Memory B cell (primary cell): ENCODE measurements around the gene MYH10.
"Not testable (repeated sequence)": the region's sequence is repeated elsewhere in the genome, so short reads cannot be mapped to it uniquely, and the experiment has no call there.

ENCODE experiments used
- ATAC-seq: fragments of 150-1000 bp; cut with Tn5 transposase; 2 replicates; pipeline ENCODE4 v1.10.0; 2021; ENCODE audit warnings: low read depth, mild to moderate bottlenecking, moderate library complexity
- DNase-seq, 2 donors: peaks; one replicate each; pipeline ENCODE4 v3.0.0; 2022; ENCODE audit warnings: low spot score in 2 of 2
- H3K27ac Mint-ChIP-seq: one replicate; pipeline ENCODE4 v1.8.0; 2022; ENCODE audit warnings: mild to moderate bottlenecking, moderate library complexity, mixed read lengths
- H3K27me3 Mint-ChIP-seq: one replicate; pipeline ENCODE4 v1.8.0; 2022; ENCODE audit warnings: mixed read lengths
- H3K36me3 Mint-ChIP-seq: one replicate; pipeline ENCODE4 v1.8.0; 2022; ENCODE audit warnings: mild to moderate bottlenecking, mixed read lengths
- H3K4me1 Mint-ChIP-seq: one replicate; pipeline ENCODE4 v1.8.0; 2022; ENCODE audit warnings: mixed read lengths
- H3K4me3 Mint-ChIP-seq: one replicate; pipeline ENCODE4 v1.8.0; 2022; ENCODE audit warnings: mild to moderate bottlenecking, moderate library complexity, mixed read lengths
- H3K9me3 Mint-ChIP-seq: one replicate; pipeline ENCODE4 v1.8.0; 2022; ENCODE audit warnings: mixed read lengths

The MYH10 gene

DNA sequence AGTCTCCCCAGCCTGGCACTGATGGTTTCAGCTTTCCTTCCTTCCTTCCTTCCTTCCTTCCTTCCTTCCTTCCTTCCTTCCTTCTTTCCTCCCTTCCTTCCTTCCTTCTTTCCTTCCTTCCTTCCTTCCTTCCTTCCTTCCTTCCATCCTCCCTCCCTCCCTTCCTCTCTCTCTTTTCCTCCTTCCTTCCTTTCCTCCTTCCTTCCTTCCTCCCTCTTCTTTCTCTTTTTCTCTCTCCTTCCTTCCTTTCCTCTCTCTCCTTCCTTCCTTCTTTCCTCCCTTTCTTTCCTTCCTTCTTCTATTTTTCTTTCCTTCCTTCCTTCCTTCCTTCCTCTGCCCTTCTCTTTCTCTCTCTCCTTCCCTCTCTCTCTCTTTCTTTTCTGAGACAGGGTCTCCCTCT, 30.2 kb upstream of the MYH10 start:
- H3K27ac Mint-ChIP-seq: not testable (repeated sequence)

DNA sequence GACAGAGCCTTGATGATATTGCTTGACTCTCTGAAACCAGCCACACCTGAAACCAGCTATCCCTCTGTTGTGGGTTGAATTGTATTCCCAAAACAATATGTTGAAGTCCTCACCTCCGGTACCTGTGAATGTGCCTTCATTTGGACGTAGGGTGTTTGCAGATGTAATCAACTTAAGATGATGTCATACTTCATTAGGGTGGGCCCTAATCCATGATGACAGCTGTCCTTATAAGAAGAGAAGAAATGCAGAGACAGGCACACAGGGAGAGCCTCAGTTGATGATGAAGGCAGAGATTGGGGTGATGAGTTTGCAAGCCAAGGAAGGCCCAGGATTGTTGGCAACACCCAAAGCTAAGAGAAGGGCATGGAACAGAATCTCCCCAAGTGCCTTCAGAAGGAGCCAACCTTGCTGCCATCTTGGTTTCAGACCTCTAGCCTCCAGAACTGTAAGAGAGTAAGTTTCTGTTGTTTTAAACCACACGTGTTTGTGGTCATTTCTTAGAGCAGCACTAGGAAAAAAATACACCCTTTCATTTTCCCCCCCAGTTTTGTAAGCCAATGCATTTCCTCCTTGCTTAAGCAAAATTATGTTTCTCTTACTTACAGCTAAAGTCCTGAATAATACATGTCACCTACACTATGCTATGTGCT, 29.4 kb upstream of the MYH10 start:
- H3K9me3 Mint-ChIP-seq: peaks cover 13% of the 10 kb centered on the region
- H3K36me3 Mint-ChIP-seq: peaks cover 6% of the 10 kb centered on the region
- DNase-seq (no peak), ATAC-seq (no peak)
- no peak overlapping the region for H3K4me3 Mint-ChIP-seq
- peaks cover 12% of the 10 kb centered on the region for H3K27me3 Mint-ChIP-seq
- H3K27ac Mint-ChIP-seq: no peak overlapping the region
- no peaks in the 10 kb centered on the region for H3K4me1 Mint-ChIP-seq

More for the DNA sequence above, 30.2 kb upstream of the MYH10 start:
- not testable (repeated sequence) for H3K36me3 Mint-ChIP-seq, H3K4me3 Mint-ChIP-seq, ATAC-seq, H3K4me1 Mint-ChIP-seq, DNase-seq
- Mint-ChIP-seq H3K9me3 (peaks cover 13% of the 10 kb centered on the region), H3K27me3 (peaks cover 16% of the 10 kb centered on the region)

GRCh38 chr17:8658810-8659209, 28.3 kb upstream of the MYH10 start:
- no peaks in the 10 kb centered on the region for H3K4me1 Mint-ChIP-seq
- no peak for DNase-seq
- H3K27ac Mint-ChIP-seq: no peak overlapping the region
- no peak for ATAC-seq
- peaks cover 12% of the 10 kb centered on the region for H3K27me3 Mint-ChIP-seq
- no peak overlapping the region for H3K4me3 Mint-ChIP-seq
- peaks cover 13% of the 10 kb centered on the region for H3K9me3 Mint-ChIP-seq
- peaks cover 6% of the 10 kb centered on the region for H3K36me3 Mint-ChIP-seq

- H3K36me3 Mint-ChIP-seq: peaks cover 6% of the 10 kb centered on the region
- DNase-seq: no peak
- peaks cover 14% of the 10 kb centered on the region for H3K27me3 Mint-ChIP-seq
- no peaks in the 10 kb centered on the region for H3K4me1 Mint-ChIP-seq
- H3K9me3 Mint-ChIP-seq: peaks cover 13% of the 10 kb centered on the region
- ATAC-seq: no peak
- H3K27ac Mint-ChIP-seq: no peak overlapping the region
- no peak overlapping the region for H3K4me3 Mint-ChIP-seq
Measured at GRCh38 chr17:8656693-8657092, 26.2 kb upstream of the MYH10 start.

GRCh38 chr17:8654822-8655221, 24.3 kb upstream of the MYH10 start:
- no peak overlapping the region for H3K4me3 Mint-ChIP-seq
- peaks cover 19% of the 10 kb centered on the region for H3K27me3 Mint-ChIP-seq
- DNase-seq (no peak), ATAC-seq (no peak)
- no peaks in the 10 kb centered on the region for H3K4me1 Mint-ChIP-seq
- peaks cover 4% of the 10 kb centered on the region for H3K36me3 Mint-ChIP-seq
- peaks cover 7% of the 10 kb centered on the region for H3K9me3 Mint-ChIP-seq
- no peak overlapping the region for H3K27ac Mint-ChIP-seq

DNA sequence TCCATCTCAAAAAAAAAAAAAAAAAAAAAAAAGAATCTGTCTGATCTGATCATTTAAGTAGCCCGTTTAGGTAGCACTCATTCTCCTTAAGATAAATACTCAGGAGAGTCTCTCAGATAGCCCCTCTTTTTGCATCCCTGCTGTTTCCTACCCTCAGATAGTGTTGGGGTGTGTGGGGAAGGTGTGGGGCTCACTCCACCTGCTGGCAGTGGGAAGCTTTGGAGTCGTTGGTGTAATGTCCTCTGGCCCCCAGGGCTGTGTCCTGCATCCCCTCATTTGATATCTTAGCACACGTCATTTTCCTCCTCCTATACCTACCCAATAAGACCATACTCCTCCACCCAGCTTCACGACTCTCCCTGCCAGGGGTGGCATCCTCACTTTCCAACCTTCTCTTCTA, 20.5 kb upstream of the MYH10 start:
- Mint-ChIP-seq H3K27ac (no peak overlapping the region), H3K9me3 (no peaks in the 10 kb centered on the region), H3K4me1 (no peaks in the 10 kb centered on the region), H3K27me3 (peaks cover 13% of the 10 kb centered on the region), H3K36me3 (no peaks in the 10 kb centered on the region), H3K4me3 (no peak overlapping the region)
- no peak for DNase-seq
- no peak for ATAC-seq

GRCh38 chr17:8650119-8650499, 19.6 kb upstream of the MYH10 start:
- Mint-ChIP-seq H3K4me3 (no peak overlapping the region), H3K27ac (no peak overlapping the region), H3K36me3 (no peaks in the 10 kb centered on the region), H3K27me3 (peaks cover 13% of the 10 kb centered on the region), H3K9me3 (no peaks in the 10 kb centered on the region), H3K4me1 (no peaks in the 10 kb centered on the region)
- ATAC-seq: no peak
- DNase-seq: no peak

DNA sequence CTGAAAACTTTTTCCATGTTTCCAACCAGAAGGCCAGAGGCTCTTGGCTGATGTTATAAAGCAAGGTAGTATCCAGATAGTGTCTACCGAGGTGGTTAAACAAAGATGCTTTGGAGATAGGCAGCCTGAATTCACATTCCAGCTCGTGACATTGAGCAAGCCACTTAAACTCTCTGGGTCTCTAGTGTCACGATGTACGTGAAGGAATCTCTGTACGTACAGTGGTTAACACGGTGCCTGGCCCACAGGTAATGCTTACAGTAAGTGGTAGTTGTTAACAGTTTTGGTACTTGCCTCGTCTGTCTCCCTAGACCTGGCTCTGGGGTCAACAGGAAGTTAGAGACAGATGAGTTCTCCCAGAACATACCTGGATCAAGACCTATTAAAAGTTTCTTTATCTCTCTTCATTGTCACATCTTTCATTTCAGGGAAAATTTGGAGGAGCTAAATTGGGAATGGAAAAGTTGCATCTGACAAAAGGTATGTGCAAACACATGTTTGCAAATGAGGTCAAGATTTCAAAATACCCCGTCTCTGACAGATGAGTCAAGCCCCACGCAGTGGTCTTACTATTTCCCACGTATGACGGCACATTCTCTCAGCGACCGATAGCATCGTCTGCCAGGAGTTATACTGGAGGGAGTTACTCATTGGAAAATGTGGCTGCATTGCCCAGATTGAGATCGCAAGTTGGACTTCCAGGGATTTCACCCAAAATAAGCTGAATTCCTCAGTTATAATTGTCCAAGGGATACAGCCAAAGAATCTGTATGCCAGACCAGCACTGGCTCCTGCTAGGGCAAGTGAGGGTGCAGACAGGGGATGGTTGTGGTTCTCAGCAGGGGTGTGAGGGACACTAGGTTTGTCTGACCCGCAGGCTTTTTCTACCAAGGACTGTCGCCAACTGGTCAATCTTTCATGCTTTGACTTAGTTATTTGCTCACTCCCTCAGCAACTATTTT, 18.9 kb upstream of the MYH10 start:
- Mint-ChIP-seq H3K9me3 (no peaks in the 10 kb centered on the region), H3K4me1 (no peaks in the 10 kb centered on the region), H3K36me3 (no peaks in the 10 kb centered on the region), H3K27ac (no peak overlapping the region), H3K4me3 (no peak overlapping the region), H3K27me3 (peaks cover 14% of the 10 kb centered on the region)
- ATAC-seq (no peak), DNase-seq (no peak)

GRCh38 chr17:8647956-8648355, 17.4 kb upstream of the MYH10 start:
- no peak for DNase-seq
- H3K9me3 Mint-ChIP-seq: no peaks in the 10 kb centered on the region
- H3K4me3 Mint-ChIP-seq: no peak overlapping the region
- no peak for ATAC-seq
- H3K27ac Mint-ChIP-seq: no peak overlapping the region
- no peaks in the 10 kb centered on the region for H3K36me3 Mint-ChIP-seq
- no peaks in the 10 kb centered on the region for H3K4me1 Mint-ChIP-seq
- H3K27me3 Mint-ChIP-seq: peaks cover 16% of the 10 kb centered on the region

- no peaks in the 10 kb centered on the region for H3K36me3 Mint-ChIP-seq
- peaks cover 13% of the 10 kb centered on the region for H3K27me3 Mint-ChIP-seq
- H3K9me3 Mint-ChIP-seq: no peaks in the 10 kb centered on the region
- no peak for ATAC-seq
- no peaks in the 10 kb centered on the region for H3K4me1 Mint-ChIP-seq
- no peak overlapping the region for H3K27ac Mint-ChIP-seq
- DNase-seq: no peak
- no peak overlapping the region for H3K4me3 Mint-ChIP-seq
Measured at GRCh38 chr17:8647202-8647601, 16.7 kb upstream of the MYH10 start.

DNA sequence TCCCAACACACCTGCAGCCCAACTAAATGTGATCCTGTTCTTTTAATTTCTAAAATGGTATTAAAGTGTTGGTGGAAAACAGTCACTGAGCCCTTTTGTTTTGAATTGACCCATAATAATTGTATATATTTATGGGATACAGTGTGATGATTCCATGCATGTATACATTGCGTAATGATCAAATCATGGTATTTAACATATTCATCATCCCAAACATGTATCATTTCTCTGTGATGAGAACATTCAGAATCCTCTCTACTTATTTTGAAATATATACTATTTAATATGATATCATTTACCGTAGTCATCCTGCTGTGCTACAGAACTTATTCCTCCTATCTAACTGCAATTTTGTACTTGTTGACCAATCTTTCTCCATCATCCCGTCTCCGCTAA, 14.0 kb upstream of the MYH10 start:
- DNase-seq: no peak
- H3K4me3 Mint-ChIP-seq: no peak overlapping the region
- H3K27me3 Mint-ChIP-seq: peaks cover 9% of the 10 kb centered on the region
- H3K36me3 Mint-ChIP-seq: no peaks in the 10 kb centered on the region
- H3K4me1 Mint-ChIP-seq: no peaks in the 10 kb centered on the region
- no peaks in the 10 kb centered on the region for H3K9me3 Mint-ChIP-seq
- no peak for ATAC-seq
- H3K27ac Mint-ChIP-seq: no peak overlapping the region

DNA sequence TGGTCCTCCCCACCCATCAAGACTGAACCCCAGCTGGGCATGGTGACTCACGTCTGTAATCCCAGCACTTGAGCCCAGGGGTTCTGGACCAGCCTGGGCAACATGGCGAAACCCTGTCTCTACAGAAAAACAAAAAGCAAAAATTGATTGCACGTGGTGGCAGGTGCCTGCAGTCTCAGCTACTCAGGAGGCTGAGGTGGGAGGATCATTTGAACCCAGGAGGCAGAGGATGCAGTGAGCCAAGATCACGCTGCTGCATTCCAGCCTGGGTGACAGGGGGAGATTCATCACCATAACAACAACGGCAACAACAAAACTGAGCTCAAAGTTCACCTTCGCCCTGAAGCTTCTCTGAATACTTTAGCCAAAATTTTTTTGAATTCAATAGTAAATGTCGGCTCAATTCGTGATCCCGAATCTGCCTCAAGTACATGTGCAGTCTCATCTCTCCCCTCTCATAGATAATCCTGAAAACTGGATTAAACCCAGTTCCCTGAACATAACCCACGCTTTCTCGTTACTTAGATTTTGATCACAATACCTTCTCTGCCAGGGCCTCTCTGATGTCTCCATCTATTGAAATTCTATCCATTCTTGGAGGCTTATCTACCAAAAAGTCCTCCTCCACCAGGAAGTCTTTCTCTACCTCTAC, 13.5 kb upstream of the MYH10 start:
- ATAC-seq: no peak
- no peak overlapping the region for H3K4me3 Mint-ChIP-seq
- no peaks in the 10 kb centered on the region for H3K4me1 Mint-ChIP-seq
- H3K36me3 Mint-ChIP-seq: no peaks in the 10 kb centered on the region
- no peak overlapping the region for H3K27ac Mint-ChIP-seq
- H3K9me3 Mint-ChIP-seq: no peaks in the 10 kb centered on the region
- H3K27me3 Mint-ChIP-seq: peaks cover 9% of the 10 kb centered on the region
- no peak for DNase-seq

GRCh38 chr17:8639709-8640108, 9.2 kb upstream of the MYH10 start:
- Mint-ChIP-seq H3K9me3 (no peaks in the 10 kb centered on the region), H3K27me3 (peaks cover 8% of the 10 kb centered on the region), H3K27ac (no peak overlapping the region), H3K4me1 (no peaks in the 10 kb centered on the region), H3K36me3 (no peaks in the 10 kb centered on the region), H3K4me3 (no peak overlapping the region)
- DNase-seq (no peak), ATAC-seq (no peak)

DNA sequence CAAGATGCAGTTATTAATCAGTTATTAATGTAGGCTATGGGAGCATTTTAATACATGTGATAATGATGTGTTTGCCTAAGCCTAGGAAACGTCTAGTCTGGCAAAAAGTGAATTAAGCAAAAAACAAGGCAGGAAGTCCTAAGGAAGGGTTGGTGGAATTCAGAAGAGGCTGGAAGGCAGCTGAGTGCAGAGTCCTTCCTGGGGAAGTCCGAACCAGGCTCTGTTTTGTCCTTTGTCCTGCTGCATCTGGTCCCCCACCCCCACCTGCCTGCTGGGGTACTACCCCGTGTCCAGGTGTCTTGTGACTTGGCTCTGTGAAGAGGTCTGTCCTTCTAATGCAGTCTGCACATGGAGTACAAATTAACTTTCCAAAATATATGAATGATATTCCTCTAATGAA, 1.5 kb upstream of the MYH10 start:
- peaks cover 11% of the 10 kb centered on the region for H3K4me1 Mint-ChIP-seq
- ATAC-seq: no peak
- H3K4me3 Mint-ChIP-seq: peak overlapping the region; percentile 35
- DNase-seq: no peak
- H3K9me3 Mint-ChIP-seq: no peaks in the 10 kb centered on the region
- H3K27me3 Mint-ChIP-seq: peaks cover 32% of the 10 kb centered on the region
- H3K36me3 Mint-ChIP-seq: no peaks in the 10 kb centered on the region
- H3K27ac Mint-ChIP-seq: no peak overlapping the region
